HG03565 (cell line): ENCODE measurements around the gene GATA5.
"Not testable (repeated sequence)": the region's sequence is repeated elsewhere in the genome, so short reads cannot be mapped to it uniquely, and the experiment has no call there.

Experiments used
- ATAC-seq: cut with Tn5 transposase; IDR thresholded peaks from one replicate; pipeline ENCODE4 v1.9.1; 2021; ENCODE audit warnings: mild to moderate bottlenecking, moderate library complexity; ENCODE audit not compliant: unreplicated experiment

The GATA5 gene

GRCh38 chr20:62433658-62434497, 41.9 kb downstream of the GATA5 start:
- ATAC-seq = no peak

GRCh38 chr20:62430866-62431447, 44.8 kb downstream of the GATA5 start:
- no peak for ATAC-seq

- no peak for ATAC-seq
Observed at GRCh38 chr20:62430311-62430853, 45.4 kb downstream of the GATA5 start.

- no peak for ATAC-seq
Observed at GRCh38 chr20:62429455-62430310, 46.1 kb downstream of the GATA5 start.

GRCh38 chr20:62428396-62429295, 47.1 kb downstream of the GATA5 start:
- ATAC-seq = no peak

- ATAC-seq = no peak
Observed at GRCh38 chr20:62428002-62428372, 47.8 kb downstream of the GATA5 start.

- no peak for ATAC-seq
Observed at GRCh38 chr20:62427172-62428001, 48.4 kb downstream of the GATA5 start, which contains the start of gene RBBP8NL. RBBP8NL (minus strand) TSS chr20:62427539; CDS start chr20:62419647, 7,892 bp downstream.

GRCh38 chr20:62426699-62427131, 49.1 kb downstream of the GATA5 start:
- no peak for ATAC-seq

GRCh38 chr20:62426059-62426348, 49.8 kb downstream of the GATA5 start:
- ATAC-seq = not testable (repeated sequence)

GRCh38 chr20:62425281-62426058, 50.3 kb downstream of the GATA5 start:
- no peak for ATAC-seq

- ATAC-seq = no peak
Observed at GRCh38 chr20:62424249-62425107, 51.3 kb downstream of the GATA5 start.

GRCh38 chr20:62423326-62423706, 52.5 kb downstream of the GATA5 start:
- ATAC-seq = no peak

GRCh38 chr20:62422636-62423325, 53.0 kb downstream of the GATA5 start:
- no peak for ATAC-seq

GRCh38 chr20:62421716-62421990, 54.1 kb downstream of the GATA5 start:
- ATAC-seq = no peak

GRCh38 chr20:62420846-62421715, 54.7 kb downstream of the GATA5 start:
- ATAC-seq = no peak

- no peak for ATAC-seq
Observed at GRCh38 chr20:62419759-62420158, 56.0 kb downstream of the GATA5 start.
